ENCODE results near the gene KLHL11.
A peak's percentile ranks its signal among the peaks of the same experiment; 100 is the strongest.

The KLHL11 gene

DNA sequence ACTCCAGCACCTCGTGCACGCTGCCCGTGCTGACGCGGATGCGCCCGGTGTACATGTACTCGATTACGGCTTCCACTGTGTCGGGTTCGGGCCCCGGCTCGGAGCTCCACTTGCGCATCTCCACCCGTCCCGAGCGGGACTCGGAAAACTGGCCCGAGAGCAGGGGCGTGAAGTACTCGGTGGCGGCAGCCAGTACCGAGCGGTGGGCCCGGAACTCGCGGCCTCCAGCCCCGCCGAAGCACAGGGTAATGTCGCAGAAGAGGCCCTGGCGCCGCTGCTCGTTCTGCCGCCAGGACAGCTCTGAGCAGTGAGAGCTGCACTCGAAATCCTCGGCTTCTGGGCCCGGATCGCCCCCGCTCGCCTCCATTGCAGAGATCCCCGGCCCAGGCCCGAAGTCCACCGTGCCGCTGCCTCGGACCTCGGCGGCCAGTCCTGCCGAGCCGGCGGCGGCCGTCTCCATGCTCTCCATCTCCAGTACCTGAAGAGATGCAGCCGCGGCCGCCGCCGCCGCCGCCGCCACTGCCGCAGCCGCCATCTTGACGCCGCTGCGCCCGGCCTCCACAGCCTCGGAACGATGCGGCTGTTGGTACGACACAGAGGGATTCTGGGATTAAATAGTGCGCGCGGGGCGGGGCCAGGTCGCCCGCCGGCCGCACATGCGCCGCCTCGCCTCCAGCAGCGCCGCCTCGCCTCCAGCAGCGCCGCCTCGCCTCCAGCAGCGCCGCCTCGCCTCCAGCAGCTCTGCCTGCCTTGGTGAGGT, at the start of gene KLHL11:
KLHL11 (minus strand) TSS at position 588 of the 760 bp plus-strand sequence; CDS start at position 535, 53 bp downstream.
- peak within 1 kb of the TSS; percentile 93 for H3K4me3 ChIP-seq (ENCODE audit: low read depth, low read length)
- H3K27ac ChIP-seq = peak within 1 kb of the TSS; percentile 79
- H3K27me3 ChIP-seq (replicated peaks) = no peaks in the 10 kb centered on the region
- DNase-seq = peak; percentile 82
- in situ Hi-C loops (cut with HindIII; ENCODE audit: low pct_ligation_motif_present, low sequenced_read_pairs) = no loop called here
- H3K36me3 ChIP-seq (replicated peaks) = peaks cover 31% of the 10 kb centered on the region
- TF ChIP-seq, protein P1, sequence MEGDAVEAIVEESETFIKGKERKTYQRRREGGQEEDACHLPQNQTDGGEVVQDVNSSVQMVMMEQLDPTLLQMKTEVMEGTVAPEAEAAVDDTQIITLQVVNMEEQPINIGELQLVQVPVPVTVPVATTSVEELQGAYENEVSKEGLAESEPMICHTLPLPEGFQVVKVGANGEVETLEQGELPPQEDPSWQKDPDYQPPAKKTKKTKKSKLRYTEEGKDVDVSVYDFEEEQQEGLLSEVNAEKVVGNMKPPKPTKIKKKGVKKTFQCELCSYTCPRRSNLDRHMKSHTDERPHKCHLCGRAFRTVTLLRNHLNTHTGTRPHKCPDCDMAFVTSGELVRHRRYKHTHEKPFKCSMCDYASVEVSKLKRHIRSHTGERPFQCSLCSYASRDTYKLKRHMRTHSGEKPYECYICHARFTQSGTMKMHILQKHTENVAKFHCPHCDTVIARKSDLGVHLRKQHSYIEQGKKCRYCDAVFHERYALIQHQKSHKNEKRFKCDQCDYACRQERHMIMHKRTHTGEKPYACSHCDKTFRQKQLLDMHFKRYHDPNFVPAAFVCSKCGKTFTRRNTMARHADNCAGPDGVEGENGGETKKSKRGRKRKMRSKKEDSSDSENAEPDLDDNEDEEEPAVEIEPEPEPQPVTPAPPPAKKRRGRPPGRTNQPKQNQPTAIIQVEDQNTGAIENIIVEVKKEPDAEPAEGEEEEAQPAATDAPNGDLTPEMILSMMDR (IDR thresholded peaks at IDR 0.05; ENCODE audit: low read depth, low read length, missing control alignments) = no peak

DNA sequence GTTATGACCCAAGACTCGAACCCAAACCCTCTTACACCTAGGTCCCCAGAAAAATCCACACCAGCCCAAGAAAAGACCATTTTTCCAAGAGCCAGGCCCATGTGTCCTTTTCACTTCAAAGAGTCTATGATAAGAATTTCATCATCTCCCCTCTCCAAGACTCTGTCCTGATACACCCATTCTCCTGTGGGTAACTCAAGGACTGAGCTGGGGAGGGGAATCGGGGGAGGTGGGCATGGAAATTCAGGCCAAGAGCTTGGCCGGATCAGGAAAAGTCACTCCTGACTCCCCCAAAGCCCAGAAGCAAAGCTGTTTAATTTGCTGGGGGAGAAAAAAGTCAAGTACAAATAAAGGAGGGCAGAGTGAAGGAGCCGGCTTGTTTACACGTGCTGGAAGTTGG, 49.8 kb upstream of the KLHL11 start:
- H3K36me3 ChIP-seq (replicated peaks) = peaks cover 39% of the 10 kb centered on the region
- no peak for DNase-seq
- TF ChIP-seq, protein P1 (IDR thresholded peaks at IDR 0.05; ENCODE audit: low read depth, low read length, missing control alignments) = no peak
- in situ Hi-C loops (cut with HindIII; ENCODE audit: low pct_ligation_motif_present, low sequenced_read_pairs) = no loop called here
- peak overlapping the region; percentile 30 for H3K4me3 ChIP-seq (ENCODE audit: low read depth, low read length)
- no peaks in the 10 kb centered on the region for H3K27me3 ChIP-seq (replicated peaks)
- no peak overlapping the region for H3K27ac ChIP-seq

GRCh38 chr17:41914358-41914766, 49.1 kb upstream of the KLHL11 start:
- in situ Hi-C loops (cut with HindIII; ENCODE audit: low pct_ligation_motif_present, low sequenced_read_pairs) = no loop called here
- peaks cover 46% of the 10 kb centered on the region for H3K36me3 ChIP-seq (replicated peaks)
- TF ChIP-seq, protein P1 (IDR thresholded peaks at IDR 0.05; ENCODE audit: low read depth, low read length, missing control alignments) = no peak
- DNase-seq = peak; percentile 40
- H3K4me3 ChIP-seq (ENCODE audit: low read depth, low read length) = no peak overlapping the region
- H3K27me3 ChIP-seq (replicated peaks) = no peaks in the 10 kb centered on the region
- no peak overlapping the region for H3K27ac ChIP-seq

GRCh38 chr17:41913798-41914197, 48.6 kb upstream of the KLHL11 start:
- Histone ChIP-seq H3K27ac (no peak overlapping the region), H3K36me3 (replicated peaks) (peaks cover 51% of the 10 kb centered on the region), H3K4me3 (ENCODE audit: low read depth, low read length) (no peak overlapping the region), H3K27me3 (replicated peaks) (no peaks in the 10 kb centered on the region)
- TF ChIP-seq, protein P1 (IDR thresholded peaks at IDR 0.05; ENCODE audit: low read depth, low read length, missing control alignments) = no peak
- DNase-seq = no peak
- in situ Hi-C loops (cut with HindIII; ENCODE audit: low pct_ligation_motif_present, low sequenced_read_pairs) = no loop called here

GRCh38 chr17:41912925-41913324, 47.7 kb upstream of the KLHL11 start:
- in situ Hi-C loops (cut with HindIII; ENCODE audit: low pct_ligation_motif_present, low sequenced_read_pairs) = no loop called here
- no peak for DNase-seq
- Histone ChIP-seq H3K27ac (no peak overlapping the region), H3K27me3 (replicated peaks) (no peaks in the 10 kb centered on the region), H3K36me3 (replicated peaks) (peaks cover 60% of the 10 kb centered on the region), H3K4me3 (ENCODE audit: low read depth, low read length) (no peak overlapping the region)
- TF ChIP-seq, protein P1 (IDR thresholded peaks at IDR 0.05; ENCODE audit: low read depth, low read length, missing control alignments) = peak; percentile 59
